Stimulated activated memory B cell treated with anti-CD40 and anti-IgM and Interleukin-4, amounts not matched to agents 10 μg/mL and 1 μg/mL and 100 μg/mL, for 72 hours (primary cell): ENCODE results near the gene LNX1.
"Not testable (repeated sequence)": the region's sequence is repeated elsewhere in the genome, so short reads cannot be mapped to it uniquely, and the experiment has no call there.

Experiments
- ATAC-seq: fragments of 150-1000 bp; cut with Tn5 transposase; 2 replicates; pipeline ENCODE4 v1.10.0; 2021
- H3K27ac Mint-ChIP-seq: one replicate; pipeline ENCODE4 v1.8.0; 2022; ENCODE audit warnings: mild to moderate bottlenecking, mixed read lengths
- H3K27me3 Mint-ChIP-seq: one replicate; pipeline ENCODE4 v1.8.0; 2022; ENCODE audit warnings: mixed read lengths
- H3K36me3 Mint-ChIP-seq: one replicate; pipeline ENCODE4 v1.8.0; 2022; ENCODE audit warnings: mixed read lengths
- H3K4me1 Mint-ChIP-seq: one replicate; pipeline ENCODE4 v1.8.0; 2022; ENCODE audit warnings: mixed read lengths
- H3K4me3 Mint-ChIP-seq: one replicate; pipeline ENCODE4 v1.8.0; 2022; ENCODE audit warnings: mild to moderate bottlenecking, moderate library complexity, mixed read lengths
- H3K9me3 Mint-ChIP-seq: one replicate; pipeline ENCODE4 v1.8.0; 2022; ENCODE audit warnings: mixed read lengths

LNX1 gene

DNA sequence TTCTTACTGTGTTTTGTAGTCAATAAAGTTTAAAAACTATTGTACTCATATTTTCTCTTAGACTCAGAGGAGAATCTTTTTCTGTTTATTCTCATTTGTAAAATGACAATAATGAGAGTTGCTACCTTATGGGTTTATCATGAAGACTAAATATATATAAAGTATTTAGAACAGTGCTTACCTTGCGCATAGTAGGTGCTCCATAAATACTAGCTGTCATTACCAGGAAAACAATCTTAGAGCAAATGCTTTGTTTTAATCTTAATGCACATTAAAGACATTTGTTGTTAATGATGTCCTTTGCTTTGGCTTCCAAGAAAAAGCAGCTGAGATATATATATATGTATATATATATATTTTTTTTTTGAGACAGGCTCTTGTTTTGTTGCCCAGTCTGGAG is 168.9 kb downstream of the LNX1 start:
- no peak for ATAC-seq
- peaks cover 15% of the 10 kb centered on the region for H3K4me1 Mint-ChIP-seq
- H3K27me3 Mint-ChIP-seq = no peaks in the 10 kb centered on the region
- H3K9me3 Mint-ChIP-seq = no peaks in the 10 kb centered on the region
- H3K36me3 Mint-ChIP-seq = peaks cover 24% of the 10 kb centered on the region
- no peak overlapping the region for H3K27ac Mint-ChIP-seq
- no peak overlapping the region for H3K4me3 Mint-ChIP-seq

DNA sequence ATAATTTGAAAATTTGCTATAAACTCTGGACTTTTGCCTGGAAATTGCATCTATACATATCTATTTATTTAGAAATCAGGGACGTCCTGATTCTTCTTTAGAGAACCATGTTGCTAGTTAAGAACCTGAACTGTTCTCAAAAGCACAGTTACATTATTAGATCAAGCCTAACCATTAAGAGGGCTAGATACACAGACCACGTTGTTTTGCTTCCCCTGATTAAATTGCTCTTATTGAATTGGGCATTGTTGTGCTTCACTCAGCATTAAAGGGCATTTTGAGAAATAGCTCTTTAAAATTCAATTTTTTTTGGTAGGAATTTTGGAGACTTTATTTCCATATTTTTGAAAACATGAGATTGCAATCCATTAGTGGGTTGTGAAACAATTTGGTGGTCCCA is 169.5 kb downstream of the LNX1 start:
- H3K9me3 Mint-ChIP-seq = no peaks in the 10 kb centered on the region
- no peak overlapping the region for H3K4me3 Mint-ChIP-seq
- no peak overlapping the region for H3K27ac Mint-ChIP-seq
- peaks cover 24% of the 10 kb centered on the region for H3K36me3 Mint-ChIP-seq
- H3K27me3 Mint-ChIP-seq = no peaks in the 10 kb centered on the region
- H3K4me1 Mint-ChIP-seq = peaks cover 15% of the 10 kb centered on the region
- no peak for ATAC-seq

DNA sequence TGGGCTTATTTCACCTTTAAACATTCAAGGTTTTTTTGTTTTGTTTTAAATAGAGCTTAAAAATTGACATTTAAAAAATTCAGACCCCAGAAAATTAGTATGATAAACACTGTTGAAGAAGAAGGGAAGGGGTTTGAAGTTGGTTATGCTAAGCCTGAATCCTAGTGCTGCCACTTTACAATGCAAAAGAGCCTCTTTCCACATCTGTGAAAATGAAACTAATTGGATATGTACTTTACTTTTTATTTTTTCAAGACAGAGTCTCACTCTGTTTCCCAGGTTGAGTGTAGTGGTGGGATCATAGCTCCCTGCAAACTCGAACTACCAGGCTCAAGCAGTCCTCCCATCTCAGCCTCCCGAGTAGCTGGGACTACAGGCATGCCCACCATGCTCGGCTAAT is 172.1 kb downstream of the LNX1 start:
- Mint-ChIP-seq H3K4me1 (peaks cover 11% of the 10 kb centered on the region), H3K27me3 (no peaks in the 10 kb centered on the region), H3K27ac (no peak overlapping the region), H3K36me3 (peaks cover 29% of the 10 kb centered on the region), H3K9me3 (no peaks in the 10 kb centered on the region), H3K4me3 (no peak overlapping the region)
- no peak for ATAC-seq

DNA sequence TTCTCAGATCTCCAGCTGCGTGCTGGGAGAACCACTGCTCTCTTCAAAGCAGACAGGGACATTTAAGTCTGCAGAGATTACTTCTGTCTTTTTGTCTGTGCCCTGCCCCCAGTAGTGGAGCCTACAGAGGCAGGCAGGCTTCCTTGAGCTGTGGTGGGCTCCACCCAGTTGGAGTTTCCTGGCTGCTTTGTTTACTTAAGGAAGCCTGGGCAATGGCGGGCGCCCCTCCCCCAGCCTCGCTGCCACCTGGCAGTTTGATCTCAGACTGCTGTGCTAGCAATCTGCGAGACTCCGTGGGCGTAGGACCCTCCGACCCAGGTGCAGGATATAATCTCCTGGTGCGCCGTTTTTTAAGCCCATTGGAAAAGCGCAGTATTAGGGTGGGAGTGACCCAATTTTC is 181.8 kb downstream of the LNX1 start:
- H3K27ac Mint-ChIP-seq, H3K4me3 Mint-ChIP-seq, ATAC-seq, H3K9me3 Mint-ChIP-seq, H3K27me3 Mint-ChIP-seq: not testable (repeated sequence)
- Mint-ChIP-seq H3K4me1 (peaks cover 46% of the 10 kb centered on the region), H3K36me3 (peaks cover 59% of the 10 kb centered on the region)
